ENCODE measurements around the gene MAPK11.

GRCh38 chr22:50293441-50294318 lies 23.5 kb upstream of the MAPK11 start:
- TF ChIP-seq TAF1 (IDR thresholded peaks at IDR 0.05; ENCODE audit: borderline replicate concordance, low read depth, low read length) (no peak), POLR2AphosphoS5 (IDR thresholded peaks at IDR 0.05; ENCODE audit: low read depth, low read length) (no peak), POLR2A (IDR thresholded peaks at IDR 0.05; ENCODE audit: low read depth, low read length) (no peak)
